GM10847 (cell line): ENCODE measurements around the gene GRIP2.

Source experiments
- POLR2A ChIP-seq: IDR thresholded peaks from 2 replicates; pipeline ENCODE4 v1.6.1; 2011; ENCODE audit not compliant: insufficient read length; ENCODE audit errors: extremely low read depth

GRIP2 gene

GRCh38 chr3:14479591-14479990 is 60.6 kb downstream of the GRIP2 start:
- no peak for TF ChIP-seq POLR2A

DNA sequence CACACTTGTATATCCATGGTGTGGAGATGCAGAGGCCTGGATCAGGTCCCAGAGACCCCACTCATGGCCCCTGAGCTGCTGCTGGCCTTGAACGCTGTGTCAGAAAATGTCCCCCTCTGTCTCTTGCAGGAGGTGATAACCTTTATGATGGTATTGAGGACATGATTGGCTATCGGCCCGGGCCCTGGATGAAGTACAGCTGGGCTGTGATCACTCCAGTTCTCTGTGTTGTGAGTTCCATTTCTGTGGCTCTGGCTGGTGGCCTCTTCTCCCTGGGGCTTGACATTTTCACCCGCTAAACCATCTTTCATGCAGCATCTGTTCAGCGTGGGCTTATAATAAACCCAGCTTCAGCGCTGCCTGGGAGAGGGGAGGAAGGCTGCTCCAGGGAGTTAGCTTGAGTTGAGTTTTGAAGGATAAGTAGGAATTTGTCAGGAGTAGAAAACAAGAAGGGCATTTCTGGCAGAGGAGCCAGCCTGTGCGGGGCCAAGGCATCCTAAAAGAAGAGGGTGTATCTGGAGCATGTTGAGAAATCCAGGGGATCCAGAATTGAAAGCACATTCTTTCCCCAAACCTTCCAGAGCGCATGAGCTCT is 61.1 kb downstream of the GRIP2 start:
- TF ChIP-seq POLR2A: no peak

DNA sequence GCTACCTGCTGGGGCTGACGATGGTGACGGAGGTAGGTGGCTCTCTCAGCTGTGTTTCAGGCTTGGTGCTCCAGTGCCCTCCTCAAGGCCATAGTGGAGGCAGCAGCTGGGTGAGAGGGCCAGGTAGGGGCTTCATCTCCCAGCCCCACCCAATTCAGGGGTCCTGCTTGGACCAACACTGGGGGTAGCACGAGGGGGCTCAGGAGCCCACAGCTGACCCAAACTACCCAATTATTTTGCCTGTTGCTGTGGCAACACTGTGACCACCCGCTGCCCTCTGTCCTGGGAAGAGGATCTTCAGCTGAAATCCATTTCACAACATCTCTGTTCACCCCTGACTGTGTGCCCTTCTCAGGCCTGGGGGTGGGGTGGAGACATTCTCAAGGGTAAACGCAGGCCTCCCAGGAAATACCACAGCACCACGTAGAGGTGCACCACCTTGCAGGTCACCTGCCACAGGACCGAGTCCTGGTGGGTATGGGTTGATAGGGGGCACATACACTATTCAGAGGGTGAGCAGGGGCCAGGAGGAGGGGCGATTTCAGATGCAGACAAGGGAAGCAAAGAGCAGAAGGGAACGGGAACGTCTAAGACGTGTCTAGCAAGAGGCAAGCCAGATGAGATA is 62.7 kb downstream of the GRIP2 start:
- TF ChIP-seq POLR2A: no peak

GRCh38 chr3:14476583-14477265 is 63.4 kb downstream of the GRIP2 start:
- no peak for TF ChIP-seq POLR2A

GRCh38 chr3:14475621-14476020 is 64.5 kb downstream of the GRIP2 start:
- TF ChIP-seq POLR2A: no peak

DNA sequence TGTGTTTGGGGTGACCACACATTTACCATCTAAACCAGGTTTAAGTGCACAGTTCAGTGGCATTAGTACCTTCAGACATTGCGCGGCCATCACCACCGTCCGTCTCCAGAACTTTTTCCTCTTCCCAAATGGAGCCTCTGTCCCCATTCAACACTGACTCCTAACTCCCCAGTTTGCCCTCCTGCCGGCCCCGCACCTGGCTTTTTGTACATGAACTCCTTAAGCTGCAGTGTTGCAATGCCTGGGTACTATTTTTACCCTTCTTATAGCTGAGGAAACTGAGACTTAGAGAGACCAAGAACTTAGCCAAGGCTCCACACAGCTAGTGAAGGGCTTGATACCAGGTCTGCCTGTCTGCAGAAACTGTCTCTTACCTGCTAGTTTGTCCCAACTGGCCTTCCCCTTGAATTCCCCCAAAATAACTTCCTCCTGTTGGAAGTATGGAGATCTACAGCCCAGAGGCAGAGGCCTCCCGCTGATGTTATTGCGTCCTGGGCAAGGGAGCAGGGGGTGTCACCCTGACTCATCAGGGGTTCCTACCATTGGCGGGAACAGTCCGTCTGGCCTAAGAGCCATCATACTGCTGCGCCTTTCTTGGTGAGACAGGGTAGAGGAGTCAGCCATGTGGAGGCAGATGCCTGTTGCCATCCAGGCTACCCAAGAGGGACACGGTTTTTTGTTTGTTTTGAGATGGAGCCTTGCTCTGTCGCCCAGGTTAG is 65.6 kb downstream of the GRIP2 start:
- TF ChIP-seq POLR2A: no peak

DNA sequence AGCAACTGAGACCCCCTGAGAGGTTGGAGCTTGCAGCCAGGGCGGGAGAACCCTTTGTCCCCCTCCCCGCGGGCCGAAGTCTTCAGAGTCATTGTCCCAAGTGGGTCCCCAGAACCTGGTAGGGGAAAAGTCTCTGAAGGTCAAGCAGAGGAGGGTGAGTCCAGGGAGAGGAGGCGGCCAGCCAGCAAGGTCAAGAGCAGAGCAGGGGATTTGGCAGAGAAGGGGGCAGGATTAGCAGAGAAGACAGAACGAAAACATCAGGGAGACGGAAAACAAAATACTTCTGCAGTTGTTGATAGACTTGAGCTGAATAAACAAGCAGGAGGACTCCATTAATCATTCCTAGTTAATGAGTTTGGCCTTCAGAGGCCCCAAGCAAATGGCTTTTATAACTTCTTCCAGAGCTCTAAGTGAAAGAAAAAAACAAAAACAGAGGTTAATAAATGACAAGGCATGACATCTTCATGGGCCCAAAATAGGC is 66.7 kb downstream of the GRIP2 start:
- no peak for TF ChIP-seq POLR2A

DNA sequence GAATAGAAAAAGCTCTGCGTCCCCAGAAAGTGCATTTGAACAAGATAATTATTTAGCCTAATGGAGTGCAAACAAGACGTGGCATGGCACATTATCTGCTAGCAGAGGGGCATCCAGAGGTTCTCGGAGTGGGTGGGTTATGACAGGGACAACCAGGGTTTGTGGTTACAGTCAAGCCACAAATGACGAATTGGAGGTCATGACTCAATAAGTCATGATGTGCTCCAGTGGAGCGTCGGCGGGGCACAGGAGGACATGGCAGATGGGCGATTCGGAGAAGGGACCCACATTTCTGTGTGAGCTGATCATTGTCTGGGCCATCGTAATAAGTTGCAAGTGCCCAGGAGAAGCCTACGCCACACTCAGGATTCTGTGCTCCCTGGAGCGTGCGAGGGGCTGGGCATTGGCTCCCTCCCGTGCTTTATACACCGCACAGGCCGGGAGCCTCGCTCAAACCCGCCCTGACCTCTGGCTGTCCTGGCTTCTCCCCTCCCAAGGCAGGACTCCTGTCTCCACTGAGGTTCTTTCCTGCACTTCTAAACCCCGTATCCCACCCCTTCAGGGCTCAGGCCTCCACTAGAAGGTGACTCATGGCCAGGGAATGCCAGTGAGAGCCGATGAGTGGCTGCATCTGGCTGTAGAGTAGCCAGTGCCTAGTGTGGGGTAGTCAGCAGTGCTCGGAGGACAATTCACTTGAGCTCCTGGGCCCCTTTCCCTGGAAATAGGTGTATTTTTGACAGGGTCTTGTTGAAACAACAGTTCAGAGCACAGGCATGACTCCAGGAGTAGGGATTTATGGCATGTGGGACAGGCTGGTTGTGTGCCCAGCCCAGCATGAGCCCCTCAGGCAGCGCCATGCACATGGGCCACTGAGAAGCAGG is 67.4 kb downstream of the GRIP2 start:
- no peak for TF ChIP-seq POLR2A

- no peak for TF ChIP-seq POLR2A
These were observed 68.5 kb downstream of the GRIP2 start for GRCh38 chr3:14471690-14472089.

GRCh38 chr3:14471016-14471415 is 69.1 kb downstream of the GRIP2 start:
- TF ChIP-seq POLR2A: no peak

GRCh38 chr3:14470461-14470860 is 69.7 kb downstream of the GRIP2 start:
- no peak for TF ChIP-seq POLR2A

GRCh38 chr3:14468621-14468981 is 71.5 kb downstream of the GRIP2 start:
- no peak for TF ChIP-seq POLR2A

DNA sequence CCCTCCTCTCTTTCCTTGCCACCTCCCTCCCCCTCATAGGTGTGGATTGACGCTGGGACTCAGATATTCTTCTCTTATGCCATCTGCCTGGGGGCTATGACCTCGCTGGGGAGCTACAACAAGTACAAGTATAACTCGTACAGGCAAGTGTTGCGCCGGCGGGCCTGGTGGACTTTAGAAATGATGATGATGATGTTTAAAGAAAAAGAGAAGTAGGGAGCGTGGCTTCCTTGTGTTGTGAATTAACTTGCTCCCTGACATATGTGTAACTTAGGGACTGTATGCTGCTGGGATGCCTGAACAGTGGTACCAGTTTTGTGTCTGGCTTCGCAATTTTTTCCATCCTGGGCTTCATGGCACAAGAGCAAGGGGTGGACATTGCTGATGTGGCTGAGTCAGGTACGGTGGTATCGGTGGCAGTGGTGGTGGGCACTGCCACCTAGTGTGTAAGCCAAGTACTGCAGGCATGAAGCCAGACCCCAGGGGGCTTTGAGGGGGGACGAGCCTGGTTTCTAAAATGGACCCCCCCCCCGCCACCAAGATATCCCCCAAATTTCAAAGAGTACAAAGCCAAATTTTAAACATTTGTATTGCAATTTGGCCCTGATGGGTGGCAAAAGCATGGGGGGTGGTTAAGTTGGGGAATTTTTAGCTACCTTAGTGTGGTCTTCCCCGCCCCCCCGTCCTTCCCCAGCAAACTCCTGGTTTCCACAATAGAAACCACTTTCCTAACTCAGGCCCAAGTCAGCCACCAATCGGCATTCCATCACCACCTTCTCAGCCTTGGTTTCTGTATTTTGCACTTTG is 72.1 kb downstream of the GRIP2 start:
- no peak for TF ChIP-seq POLR2A
